ENCODE measurements around the gene ATP2C1. TPM values are rescaled to one million over a fixed set of nuclear protein-coding genes. Genes with fewer than 3 reads are reported as not detected.

The ATP2C1 gene
- total RNA-seq, 2 donors from 2014 or later = 76.8 to 81.3 TPM

- H3K4me1 ChIP-seq (ENCODE audit: control insufficient read depth, insufficient read depth, low read length) = peaks cover 9% of the 10 kb centered on the region
- no peak overlapping the region for H3K27ac ChIP-seq (ENCODE audit: low read depth, low read length)
- 15% methylated on average over 4 of the region's 4 CpGs; no CpG with 5 or more reads in 1 of the 2 experiments for WGBS, 2 experiments (ENCODE audit: insufficient coverage in 1 of 2, insufficient read length in 1 of 2)
- H3K27me3 ChIP-seq (ENCODE audit: control insufficient read depth, insufficient read depth, low read length, poor library complexity, severe bottlenecking) = no peaks in the 10 kb centered on the region
- Mint-ChIP-seq H3K36me3 (ENCODE audit: low read depth) (no peaks in the 10 kb centered on the region), H3K9me3 (no peaks in the 10 kb centered on the region), H3K4me1 (peaks cover 50% of the 10 kb centered on the region), H3K27ac (peak overlapping the region; percentile 49), H3K4me3 (peak overlapping the region; percentile 96), H3K27me3 (ENCODE audit: insufficient read depth) (no peaks in the 10 kb centered on the region)
- peak overlapping the region; percentile 49 for H3K9ac ChIP-seq (ENCODE audit: extremely low read depth, low read length, poor library complexity, severe bottlenecking)
- peak overlapping the region; percentile 97 for H3K4me3 ChIP-seq (ENCODE audit: low read length)
- TF ChIP-seq, protein P1, sequence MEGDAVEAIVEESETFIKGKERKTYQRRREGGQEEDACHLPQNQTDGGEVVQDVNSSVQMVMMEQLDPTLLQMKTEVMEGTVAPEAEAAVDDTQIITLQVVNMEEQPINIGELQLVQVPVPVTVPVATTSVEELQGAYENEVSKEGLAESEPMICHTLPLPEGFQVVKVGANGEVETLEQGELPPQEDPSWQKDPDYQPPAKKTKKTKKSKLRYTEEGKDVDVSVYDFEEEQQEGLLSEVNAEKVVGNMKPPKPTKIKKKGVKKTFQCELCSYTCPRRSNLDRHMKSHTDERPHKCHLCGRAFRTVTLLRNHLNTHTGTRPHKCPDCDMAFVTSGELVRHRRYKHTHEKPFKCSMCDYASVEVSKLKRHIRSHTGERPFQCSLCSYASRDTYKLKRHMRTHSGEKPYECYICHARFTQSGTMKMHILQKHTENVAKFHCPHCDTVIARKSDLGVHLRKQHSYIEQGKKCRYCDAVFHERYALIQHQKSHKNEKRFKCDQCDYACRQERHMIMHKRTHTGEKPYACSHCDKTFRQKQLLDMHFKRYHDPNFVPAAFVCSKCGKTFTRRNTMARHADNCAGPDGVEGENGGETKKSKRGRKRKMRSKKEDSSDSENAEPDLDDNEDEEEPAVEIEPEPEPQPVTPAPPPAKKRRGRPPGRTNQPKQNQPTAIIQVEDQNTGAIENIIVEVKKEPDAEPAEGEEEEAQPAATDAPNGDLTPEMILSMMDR (conservative IDR thresholded peaks at IDR 0.05) = no peak
- DNase-seq = no peak
- H3K9me3 ChIP-seq (ENCODE audit: control insufficient read depth, low read length) = no peaks in the 10 kb centered on the region
- H3K36me3 ChIP-seq (ENCODE audit: control insufficient read depth, insufficient read depth, low read length) = no peaks in the 10 kb centered on the region
Observed at GRCh38 chr3:130894986-130895280, 1.0 kb downstream of the ATP2C1 start.

GRCh38 chr3:130895690-130896488, 2.0 kb downstream of the ATP2C1 start:
- Mint-ChIP-seq H3K36me3 (ENCODE audit: low read depth) (no peaks in the 10 kb centered on the region), H3K4me3 (peak overlapping the region; percentile 96), H3K27me3 (ENCODE audit: insufficient read depth) (no peaks in the 10 kb centered on the region), H3K4me1 (peaks cover 52% of the 10 kb centered on the region), H3K27ac (no peak overlapping the region), H3K9me3 (no peaks in the 10 kb centered on the region)
- DNase-seq = no peak
- whole genome bisulfite sequencing, 2 experiments (ENCODE audit: insufficient coverage in 1 of 2, insufficient read length in 1 of 2) = 70 to 88% methylated on average over 1 to 4 of the region's 5 CpGs
- Histone ChIP-seq H3K36me3 (ENCODE audit: control insufficient read depth, insufficient read depth, low read length) (no peaks in the 10 kb centered on the region), H3K27me3 (ENCODE audit: control insufficient read depth, insufficient read depth, low read length, poor library complexity, severe bottlenecking) (no peaks in the 10 kb centered on the region), H3K27ac (ENCODE audit: low read depth, low read length) (no peak overlapping the region), H3K9me3 (ENCODE audit: control insufficient read depth, low read length) (no peaks in the 10 kb centered on the region), H3K9ac (ENCODE audit: extremely low read depth, low read length, poor library complexity, severe bottlenecking) (peak overlapping the region; percentile 49), H3K4me1 (ENCODE audit: control insufficient read depth, insufficient read depth, low read length) (peaks cover 9% of the 10 kb centered on the region), H3K4me3 (ENCODE audit: low read length) (peak overlapping the region; percentile 97)
- TF ChIP-seq, protein P1 (conservative IDR thresholded peaks at IDR 0.05) = no peak

- Histone ChIP-seq H3K36me3 (ENCODE audit: control insufficient read depth, insufficient read depth, low read length) (no peaks in the 10 kb centered on the region), H3K27ac (ENCODE audit: low read depth, low read length) (no peak overlapping the region), H3K4me3 (ENCODE audit: low read length) (peak overlapping the region; percentile 97), H3K9me3 (ENCODE audit: control insufficient read depth, low read length) (no peaks in the 10 kb centered on the region), H3K4me1 (ENCODE audit: control insufficient read depth, insufficient read depth, low read length) (peaks cover 9% of the 10 kb centered on the region), H3K27me3 (ENCODE audit: control insufficient read depth, insufficient read depth, low read length, poor library complexity, severe bottlenecking) (no peaks in the 10 kb centered on the region), H3K9ac (ENCODE audit: extremely low read depth, low read length, poor library complexity, severe bottlenecking) (no peak overlapping the region)
- no peak overlapping the region for H3K4me3 Mint-ChIP-seq
- no peaks in the 10 kb centered on the region for H3K27me3 Mint-ChIP-seq (ENCODE audit: insufficient read depth)
- no peak for DNase-seq
- TF ChIP-seq, protein P1 (conservative IDR thresholded peaks at IDR 0.05) = no peak
- H3K36me3 Mint-ChIP-seq (ENCODE audit: low read depth) = no peaks in the 10 kb centered on the region
- no peaks in the 10 kb centered on the region for H3K9me3 Mint-ChIP-seq
- WGBS, 2 experiments (ENCODE audit: insufficient coverage in 1 of 2, insufficient read length in 1 of 2) = 67 to 85% methylated on average over 1 to 2 of the region's 2 CpGs
- H3K4me1 Mint-ChIP-seq = peaks cover 63% of the 10 kb centered on the region
- H3K27ac Mint-ChIP-seq = peak overlapping the region; percentile 8
Observed at GRCh38 chr3:130897316-130897715, 3.4 kb downstream of the ATP2C1 start.

Measured in endodermal cell (in vitro differentiated cells).